A375 (cell line): Measurements from ENCODE around the gene PNP. TPM values are rescaled to one million over a fixed set of nuclear protein-coding genes. Genes with fewer than 3 reads are reported as not detected.

ENCODE experiments used
- total RNA-seq: library from RNA; depleted of rRNA; stranded (reverse); fragments of >200 nt; shearing (Covaris generic); gene quantifications from 2 replicates; pipeline ENCODE4 v1.2.3, GENCODE V29; 2014; rRNA removed

The PNP gene
- 59.5 and 62.4 TPM in 2 replicates for total RNA-seq

DNA sequence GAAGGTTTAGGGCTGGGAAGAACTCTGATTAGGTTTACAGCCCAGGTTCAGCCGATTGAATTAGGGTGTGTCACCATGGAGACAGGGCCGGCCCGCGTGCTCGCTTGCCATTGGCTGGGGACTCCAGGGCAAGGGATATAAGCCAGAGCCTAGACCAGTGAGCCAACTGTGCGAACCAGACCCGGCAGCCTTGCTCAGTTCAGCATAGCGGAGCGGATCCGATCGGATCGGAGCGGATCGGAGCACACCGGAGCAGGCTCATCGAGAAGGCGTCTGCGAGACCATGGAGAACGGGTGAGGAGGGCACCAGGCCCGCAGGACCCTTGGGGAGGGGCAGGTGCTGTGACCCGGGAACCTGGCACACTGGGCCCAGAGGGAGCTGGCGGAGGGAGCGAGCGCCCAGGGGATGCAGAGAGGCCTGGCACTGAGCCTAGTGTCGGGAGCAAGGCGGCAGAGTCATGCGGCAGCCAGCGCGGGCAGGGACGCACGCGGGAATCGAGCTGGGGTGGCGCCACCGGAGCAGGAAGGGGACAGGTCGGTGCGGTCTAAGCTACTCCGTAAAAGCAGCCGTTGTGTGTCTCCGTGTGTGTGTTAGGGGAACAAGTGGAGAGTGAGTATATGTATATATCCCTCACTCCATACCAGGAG is at the start of gene PNP:
TSS of gene PNP (plus strand) at position 165 of the 648 bp plus-strand sequence. CDS start at position 284, 119 bp downstream.

DNA sequence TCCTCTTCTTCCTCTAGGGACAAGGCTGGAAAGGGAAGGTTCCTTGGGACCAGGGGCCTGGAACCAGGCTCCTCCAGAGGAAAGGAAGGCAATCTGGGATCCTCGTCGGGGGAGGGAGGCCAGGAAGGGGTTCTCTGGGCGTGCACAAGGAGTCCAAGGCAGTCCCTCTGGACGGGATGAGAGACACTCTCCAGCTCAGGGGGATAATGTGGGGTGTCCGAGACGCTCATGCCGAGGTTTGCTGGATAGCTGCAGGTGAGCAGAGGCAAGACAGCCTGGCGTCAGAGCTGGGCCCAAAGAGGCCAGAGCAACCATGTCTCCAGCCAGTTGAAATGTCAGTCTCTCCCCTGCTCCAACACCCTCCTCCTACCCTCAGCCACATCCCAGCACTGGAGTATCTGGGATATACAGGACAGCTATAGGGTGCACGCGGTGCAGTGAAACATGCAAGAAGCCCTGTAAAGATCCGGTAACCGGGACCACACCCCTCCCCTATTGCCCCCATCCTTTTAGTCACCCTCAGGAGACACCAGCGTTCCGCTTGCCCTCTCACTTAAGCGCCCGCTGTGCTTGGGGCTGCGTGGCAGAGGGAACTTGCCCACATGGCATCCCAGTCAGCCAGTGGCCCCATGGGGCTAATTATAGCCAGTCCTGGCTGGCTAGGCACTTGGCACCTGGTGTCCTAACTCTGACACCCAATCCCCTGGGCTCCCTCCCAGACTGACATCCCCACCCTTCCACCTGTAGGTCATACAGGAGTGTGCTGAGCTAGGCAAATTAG is 33.4 kb upstream of the PNP start, which contains the start of gene KLHL33:
TSS of gene KLHL33 (minus strand) at position 585 of the 781 bp plus-strand sequence. CDS start at position 230, 355 bp downstream.

DNA sequence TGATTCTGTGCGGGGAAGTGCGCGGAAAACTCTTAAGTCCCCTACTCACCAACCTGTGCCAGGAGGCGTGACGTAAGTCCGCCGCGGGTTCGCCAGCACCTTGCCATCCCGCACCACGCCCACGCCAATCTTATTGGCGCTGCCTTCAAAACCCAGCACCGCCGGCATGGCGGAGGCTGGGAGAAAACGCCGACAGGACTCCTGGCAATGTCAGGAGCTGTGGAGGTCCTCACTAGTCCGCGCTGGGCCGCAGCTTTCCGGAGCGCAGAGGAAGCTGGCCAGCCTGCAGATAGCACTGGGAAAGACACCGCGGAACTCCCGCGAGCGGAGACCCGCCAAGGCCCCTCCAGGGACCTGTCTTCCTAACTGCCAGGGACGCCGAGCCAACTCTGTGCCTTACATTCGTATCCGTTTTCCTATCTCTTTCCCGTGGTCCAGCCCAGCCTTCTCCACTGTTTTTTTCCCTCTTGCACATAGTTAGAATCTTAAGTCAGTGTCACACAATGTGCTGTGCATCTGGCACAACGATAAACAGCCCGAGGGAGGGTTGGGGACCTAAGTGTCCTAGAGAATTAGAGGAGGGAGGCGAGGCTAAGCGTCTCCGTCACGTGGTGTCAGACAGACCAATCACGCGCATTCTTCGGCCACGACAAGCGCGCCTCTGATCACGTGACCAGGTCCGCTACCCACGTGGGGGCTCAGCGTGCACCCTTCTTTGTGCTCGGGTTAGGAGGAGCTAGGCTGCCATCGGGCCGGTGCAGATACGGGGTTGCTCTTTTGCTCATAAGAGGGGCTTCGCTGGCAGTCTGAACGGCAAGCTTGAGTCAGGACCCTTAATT is 14.5 kb upstream of the PNP start, which contains the start of the genes APEX1 and OSGEP:
TSS of gene APEX1 (plus strand) at position 711 of the 839 bp plus-strand sequence. CDS start 420 bp downstream, outside the sequence.
TSS of gene OSGEP (minus strand) at position 297 of the 839 bp plus-strand sequence. CDS start at position 168, 129 bp downstream.

DNA sequence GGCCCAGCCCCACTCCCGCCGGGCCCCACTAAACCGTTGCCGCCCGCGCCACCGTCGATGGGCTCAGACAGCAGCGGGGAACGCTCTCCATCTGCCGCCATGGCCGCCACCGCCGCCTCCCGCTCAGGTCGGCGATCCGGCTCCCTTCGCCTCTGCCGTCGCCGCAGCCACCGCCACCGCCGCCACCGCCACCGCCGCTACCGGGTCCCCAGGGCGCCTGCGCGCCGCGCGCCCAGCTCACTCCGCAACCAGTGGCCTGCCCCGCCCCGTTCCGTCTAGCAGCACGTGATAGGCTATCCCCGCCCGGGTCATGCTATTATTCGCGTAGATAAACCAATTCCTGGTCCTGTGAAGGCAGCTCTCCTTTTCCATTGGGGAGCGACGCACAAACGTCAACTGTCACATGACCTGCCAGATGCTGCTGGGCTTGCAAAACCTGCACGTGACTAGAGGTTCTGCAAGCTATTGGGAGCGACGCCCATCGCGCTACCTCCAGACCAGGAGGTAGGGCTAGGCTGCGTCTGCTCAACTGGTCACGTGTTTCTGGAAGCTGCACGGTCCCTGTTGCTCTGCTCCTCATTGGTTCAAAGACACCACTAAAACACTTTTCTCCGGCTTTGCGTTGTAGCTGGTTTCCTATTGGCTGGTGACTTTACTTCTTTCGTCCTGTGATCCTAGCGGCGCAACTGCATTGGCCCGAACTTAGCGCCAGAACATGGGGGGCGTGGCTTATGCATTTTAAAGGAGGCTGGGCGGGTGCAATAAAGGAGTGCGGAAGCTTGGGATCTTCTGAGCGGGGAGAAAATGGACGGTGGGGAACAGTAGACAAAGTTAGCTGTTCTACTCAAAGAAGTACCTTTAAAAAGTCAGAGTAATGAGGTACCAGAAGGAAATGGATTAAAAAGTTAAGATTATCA is 7.7 kb upstream of the PNP start, which contains the start of gene PIP4P1:
TSS of gene PIP4P1 (minus strand) at position 210 of the 917 bp plus-strand sequence. CDS start at position 101, 109 bp downstream.

Other genes starting within 250 kb of the PNP start
- gene OR11H6, start 245.7 kb upstream of the PNP start, total RNA-seq = not detected in 2 replicates
- not detected in 2 replicates for gene OR11H7, start 240.4 kb upstream of the PNP start, total RNA-seq
- gene OR11H4, start 230.1 kb upstream of the PNP start, total RNA-seq = not detected in 2 replicates
- 12.7 and 17.9 TPM in 2 replicates for gene TTC5, start 163.5 kb upstream of the PNP start, total RNA-seq
- 54.5 and 54.8 TPM in 2 replicates for gene CCNB1IP1, start 136.1 kb upstream of the PNP start, total RNA-seq
- 19.1 and 23.5 TPM in 2 replicates for gene PARP2, start 125.8 kb upstream of the PNP start, total RNA-seq
- 7.1 and 8.3 TPM in 2 replicates for gene TEP1, start 55.9 kb upstream of the PNP start, total RNA-seq
- 0.05 TPM in 1 of 2 replicates, not detected in the other for gene KLHL33, start 33.2 kb upstream of the PNP start, total RNA-seq
- gene OSGEP, start 14.6 kb upstream of the PNP start, total RNA-seq = 16.4 and 19.1 TPM in 2 replicates
- 86.7 and 96.2 TPM in 2 replicates for gene APEX1, start 14.2 kb upstream of the PNP start, total RNA-seq
- gene PIP4P1, start 8.0 kb upstream of the PNP start, total RNA-seq = 13.1 and 14.8 TPM in 2 replicates
- not detected in 2 replicates for gene RNASE10, start 36.1 kb downstream of the PNP start, total RNA-seq
- gene RNASE9, start 91.6 kb downstream of the PNP start, total RNA-seq = not detected in 2 replicates
- 0.11 TPM in 1 of 2 replicates, not detected in the other for gene RNASE11, start 118.6 kb downstream of the PNP start, total RNA-seq
- not detected in 2 replicates for gene RNASE12, start 122.0 kb downstream of the PNP start, total RNA-seq
- not detected in 2 replicates for gene OR6S1, start 172.3 kb downstream of the PNP start, total RNA-seq
- gene RNASE4, start 215.2 kb downstream of the PNP start, total RNA-seq = 0.61 and 0.94 TPM in 2 replicates
- 0.72 and 1.1 TPM in 2 replicates for gene ANG, start 219.4 kb downstream of the PNP start, total RNA-seq